ENCODE results near the gene PKD1L1.
A peak's percentile ranks its signal among the peaks of the same experiment; 100 is the strongest.

The PKD1L1 gene

GRCh38 chr7:47939425-47940036 lies 8.7 kb downstream of the PKD1L1 start:
- no peak overlapping the region for H3K4me3 ChIP-seq (ENCODE audit: low read depth, low read length)
- TF ChIP-seq CTCF (IDR thresholded peaks at IDR 0.05; ENCODE audit: low read depth, low read length), result no peak
- TF ChIP-seq POLR2A (IDR thresholded peaks at IDR 0.05; ENCODE audit: extremely low read depth, insufficient read length), result no peak
- no peak for TF ChIP-seq MAX (IDR thresholded peaks at IDR 0.05; ENCODE audit: low read depth, low read length)
- no peak for TF ChIP-seq MYC (IDR thresholded peaks at IDR 0.05; ENCODE audit: low read depth, low read length)
- DNase-seq (ENCODE audit: low read depth), result no peak

- DNase-seq (ENCODE audit: low read depth), result no peak
- no peak overlapping the region for H3K4me3 ChIP-seq (ENCODE audit: low read depth, low read length)
- TF ChIP-seq MYC (IDR thresholded peaks at IDR 0.05; ENCODE audit: low read depth, low read length) (no peak), CTCF (IDR thresholded peaks at IDR 0.05; ENCODE audit: low read depth, low read length) (peak; percentile 3)
Observed at GRCh38 chr7:47938574-47939165, 9.6 kb downstream of the PKD1L1 start.

- no peak overlapping the region for H3K4me3 ChIP-seq (ENCODE audit: low read depth, low read length)
- no peak for TF ChIP-seq MAX (IDR thresholded peaks at IDR 0.05; ENCODE audit: low read depth, low read length)
- no peak for TF ChIP-seq CTCF (IDR thresholded peaks at IDR 0.05; ENCODE audit: low read depth, low read length)
- TF ChIP-seq MYC (IDR thresholded peaks at IDR 0.05; ENCODE audit: low read depth, low read length), result no peak
- no peak for TF ChIP-seq POLR2A (IDR thresholded peaks at IDR 0.05; ENCODE audit: extremely low read depth, insufficient read length)
- DNase-seq (ENCODE audit: low read depth), result no peak
Observed at GRCh38 chr7:47937711-47938573, 10.3 kb downstream of the PKD1L1 start.

- H3K4me3 ChIP-seq (ENCODE audit: low read depth, low read length), result no peak overlapping the region
- TF ChIP-seq POLR2A (IDR thresholded peaks at IDR 0.05; ENCODE audit: extremely low read depth, insufficient read length) (no peak), MAX (IDR thresholded peaks at IDR 0.05; ENCODE audit: low read depth, low read length) (no peak), CTCF (IDR thresholded peaks at IDR 0.05; ENCODE audit: low read depth, low read length) (no peak), MYC (IDR thresholded peaks at IDR 0.05; ENCODE audit: low read depth, low read length) (no peak)
- no peak for DNase-seq (ENCODE audit: low read depth)
Observed at GRCh38 chr7:47937065-47937687, 11.1 kb downstream of the PKD1L1 start.

GRCh38 chr7:47936323-47936722 lies 11.9 kb downstream of the PKD1L1 start:
- TF ChIP-seq POLR2A (IDR thresholded peaks at IDR 0.05; ENCODE audit: extremely low read depth, insufficient read length) (no peak), CTCF (IDR thresholded peaks at IDR 0.05; ENCODE audit: low read depth, low read length) (no peak), MAX (IDR thresholded peaks at IDR 0.05; ENCODE audit: low read depth, low read length) (no peak), MYC (IDR thresholded peaks at IDR 0.05; ENCODE audit: low read depth, low read length) (no peak)
- no peak for DNase-seq (ENCODE audit: low read depth)
- no peak overlapping the region for H3K4me3 ChIP-seq (ENCODE audit: low read depth, low read length)

All from NB4 (cell line).